Neural crest cell (in vitro differentiated cells): ENCODE data around the gene IGF2BP2. TPM values are rescaled to one million over a fixed set of nuclear protein-coding genes. Genes with fewer than 3 reads are reported as not detected.

Experiments used
- DNase-seq: peaks from one replicate; pipeline ENCODE4 v3.0.0; 2021; ENCODE audit warnings: low read depth, mixed read lengths, low spot score
- H3K27ac Mint-ChIP-seq: one replicate; pipeline ENCODE4 v1.8.0; 2021; ENCODE audit warnings: mild to moderate bottlenecking, mixed read lengths; ENCODE audit not compliant: unreplicated experiment
- H3K27me3 Mint-ChIP-seq: 2 replicates; pipeline ENCODE4 v1.8.0; 2021; ENCODE audit warnings: low read depth, mild to moderate bottlenecking, mixed read lengths
- H3K36me3 Mint-ChIP-seq: 2 replicates; pipeline ENCODE4 v1.8.0; 2021; ENCODE audit warnings: low read depth, mild to moderate bottlenecking, mixed read lengths
- H3K4me1 Mint-ChIP-seq: 2 replicates; pipeline ENCODE4 v1.8.0; 2021; ENCODE audit warnings: mixed read lengths
- H3K4me3 Mint-ChIP-seq: one replicate; pipeline ENCODE4 v1.8.0; 2021; ENCODE audit warnings: mild to moderate bottlenecking, mixed read lengths
- H3K9me3 Mint-ChIP-seq: 2 replicates; pipeline ENCODE4 v1.8.0; 2021; ENCODE audit warnings: mixed read lengths
- microRNA-seq: library from miRNA; unstranded; fragments of <30 nt; microRNA quantifications from one replicate; pipeline ENCODE4, GENCODE V29; 2020
- total RNA-seq: library from RNA; stranded (reverse); gene quantifications from 2 replicates; pipeline ENCODE4 v1.2.1, GENCODE V29; 2021
- TF ChIP-seq, protein P1 (sequence below): fragments of 200-600 bp; sonication (generic); conservative IDR thresholded peaks from 2 replicates; pipeline ENCODE4 v1.5.0; 2021; ENCODE audit warnings: antibody characterized with exemption, mild to moderate bottlenecking

IGF2BP2 gene
- total RNA-seq, 1 donor from 2014 or later: 141 TPM

DNA sequence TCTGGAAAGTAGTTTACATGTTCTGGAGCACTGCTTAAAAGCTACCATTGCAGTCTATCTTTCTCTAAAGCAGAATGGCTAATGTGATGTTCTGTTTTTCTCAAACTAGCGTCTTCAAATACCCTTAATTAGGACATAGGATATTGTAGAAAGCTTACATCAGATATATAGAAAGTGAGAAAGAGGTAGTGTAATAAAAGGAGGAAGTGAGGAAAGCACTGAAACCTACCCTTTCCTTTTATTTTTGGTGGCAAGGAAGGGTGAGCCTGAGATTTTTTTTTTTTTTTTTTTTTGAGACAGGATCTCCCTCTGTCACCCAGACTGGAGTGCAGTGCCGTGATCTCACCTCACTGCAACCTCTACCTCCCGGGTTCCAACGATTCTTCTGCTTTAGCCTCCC is 229.3 kb downstream of the IGF2BP2 start:
- TF ChIP-seq, protein P1, sequence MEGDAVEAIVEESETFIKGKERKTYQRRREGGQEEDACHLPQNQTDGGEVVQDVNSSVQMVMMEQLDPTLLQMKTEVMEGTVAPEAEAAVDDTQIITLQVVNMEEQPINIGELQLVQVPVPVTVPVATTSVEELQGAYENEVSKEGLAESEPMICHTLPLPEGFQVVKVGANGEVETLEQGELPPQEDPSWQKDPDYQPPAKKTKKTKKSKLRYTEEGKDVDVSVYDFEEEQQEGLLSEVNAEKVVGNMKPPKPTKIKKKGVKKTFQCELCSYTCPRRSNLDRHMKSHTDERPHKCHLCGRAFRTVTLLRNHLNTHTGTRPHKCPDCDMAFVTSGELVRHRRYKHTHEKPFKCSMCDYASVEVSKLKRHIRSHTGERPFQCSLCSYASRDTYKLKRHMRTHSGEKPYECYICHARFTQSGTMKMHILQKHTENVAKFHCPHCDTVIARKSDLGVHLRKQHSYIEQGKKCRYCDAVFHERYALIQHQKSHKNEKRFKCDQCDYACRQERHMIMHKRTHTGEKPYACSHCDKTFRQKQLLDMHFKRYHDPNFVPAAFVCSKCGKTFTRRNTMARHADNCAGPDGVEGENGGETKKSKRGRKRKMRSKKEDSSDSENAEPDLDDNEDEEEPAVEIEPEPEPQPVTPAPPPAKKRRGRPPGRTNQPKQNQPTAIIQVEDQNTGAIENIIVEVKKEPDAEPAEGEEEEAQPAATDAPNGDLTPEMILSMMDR: no peak
- H3K4me1 Mint-ChIP-seq: no peaks in the 10 kb centered on the region
- no peaks in the 10 kb centered on the region for H3K36me3 Mint-ChIP-seq
- H3K4me3 Mint-ChIP-seq: no peak overlapping the region
- no peaks in the 10 kb centered on the region for H3K27me3 Mint-ChIP-seq
- no peak for DNase-seq
- H3K9me3 Mint-ChIP-seq: no peaks in the 10 kb centered on the region
- no peak overlapping the region for H3K27ac Mint-ChIP-seq

DNA sequence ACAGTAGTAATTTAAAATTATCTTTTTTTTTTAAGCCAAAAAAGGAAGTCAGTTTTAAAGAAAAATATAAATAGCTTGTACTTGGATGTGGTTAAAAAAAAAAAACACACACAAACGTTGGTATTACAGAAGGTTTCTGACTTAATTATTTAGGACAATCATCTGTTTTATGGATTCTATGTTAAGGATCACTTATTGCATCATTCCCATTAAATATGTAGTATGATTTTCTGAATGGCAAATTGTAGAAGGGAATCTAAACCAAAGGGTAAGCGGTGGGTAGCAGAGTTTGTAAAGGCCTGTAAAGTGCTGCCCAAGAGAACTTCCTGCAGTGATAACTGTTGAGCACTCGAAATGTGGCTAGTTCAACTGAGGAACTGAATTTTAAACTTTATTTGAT is 230.8 kb downstream of the IGF2BP2 start:
- no peaks in the 10 kb centered on the region for H3K4me1 Mint-ChIP-seq
- H3K9me3 Mint-ChIP-seq: no peaks in the 10 kb centered on the region
- no peak overlapping the region for H3K4me3 Mint-ChIP-seq
- TF ChIP-seq, protein P1: no peak
- no peak for DNase-seq
- no peaks in the 10 kb centered on the region for H3K27me3 Mint-ChIP-seq
- H3K36me3 Mint-ChIP-seq: no peaks in the 10 kb centered on the region
- H3K27ac Mint-ChIP-seq: no peak overlapping the region

Small RNA genes lying within 50 kb of the gene (microRNA-seq; reads per million reads assigned to microRNA genes)
- gene MIR548AQ: not detected

Other genes with a start within 250 kb of the IGF2BP2 start
- gene SENP2, start 238.7 kb downstream of the IGF2BP2 start, total RNA-seq: 46.7 and 55.6 TPM in 2 replicates
- 314 and 329 TPM in 2 replicates for gene TRA2B, start 113.0 kb upstream of the IGF2BP2 start, total RNA-seq